ENCODE measurements around the gene RNF144B. TPM values are rescaled to one million over a fixed set of nuclear protein-coding genes. Genes with fewer than 3 reads are reported as not detected.
A peak's percentile ranks its signal among the peaks of the same experiment; 100 is the strongest.

The RNF144B gene
- total and polyA plus RNA-seq, 2 donors (not counting 1 experiment from before 2014, with no cell fraction given) = 0.61 to 0.83 TPM

DNA sequence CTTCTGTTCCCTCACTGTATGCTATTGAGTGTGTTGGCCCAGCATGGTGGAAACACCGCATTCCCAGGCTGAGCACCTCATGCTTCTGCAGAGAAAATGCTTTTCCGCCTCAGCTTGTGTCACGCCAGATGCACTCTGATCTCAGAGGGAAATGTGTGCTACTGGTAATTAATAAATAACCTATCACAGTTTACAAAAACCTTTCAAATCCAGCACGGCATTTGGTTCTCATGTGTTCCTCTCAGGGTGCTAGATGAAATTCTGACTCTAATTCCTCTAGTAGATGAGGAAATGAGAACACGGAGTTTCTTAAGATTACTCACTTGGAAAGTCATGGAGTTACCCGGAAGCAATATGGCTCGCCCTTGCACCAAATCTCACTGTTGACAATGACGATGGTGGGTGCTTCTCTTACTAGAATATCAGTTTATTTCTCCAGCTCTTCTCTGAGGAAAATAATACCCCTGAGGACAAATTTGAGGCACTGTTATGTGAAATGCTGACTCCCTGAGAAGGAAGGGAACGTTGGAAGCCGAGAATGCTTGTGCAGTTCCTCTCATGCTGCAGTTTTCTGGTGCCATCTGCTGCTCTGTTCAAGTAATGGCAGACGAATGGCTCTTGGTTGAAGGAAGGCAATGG lies 116.6 kb downstream of the RNF144B start:
- TF ChIP-seq EZH2 (IDR thresholded peaks at IDR 0.05; ENCODE audit: low read length, missing control alignments) = no peak
- TF ChIP-seq, protein P1, sequence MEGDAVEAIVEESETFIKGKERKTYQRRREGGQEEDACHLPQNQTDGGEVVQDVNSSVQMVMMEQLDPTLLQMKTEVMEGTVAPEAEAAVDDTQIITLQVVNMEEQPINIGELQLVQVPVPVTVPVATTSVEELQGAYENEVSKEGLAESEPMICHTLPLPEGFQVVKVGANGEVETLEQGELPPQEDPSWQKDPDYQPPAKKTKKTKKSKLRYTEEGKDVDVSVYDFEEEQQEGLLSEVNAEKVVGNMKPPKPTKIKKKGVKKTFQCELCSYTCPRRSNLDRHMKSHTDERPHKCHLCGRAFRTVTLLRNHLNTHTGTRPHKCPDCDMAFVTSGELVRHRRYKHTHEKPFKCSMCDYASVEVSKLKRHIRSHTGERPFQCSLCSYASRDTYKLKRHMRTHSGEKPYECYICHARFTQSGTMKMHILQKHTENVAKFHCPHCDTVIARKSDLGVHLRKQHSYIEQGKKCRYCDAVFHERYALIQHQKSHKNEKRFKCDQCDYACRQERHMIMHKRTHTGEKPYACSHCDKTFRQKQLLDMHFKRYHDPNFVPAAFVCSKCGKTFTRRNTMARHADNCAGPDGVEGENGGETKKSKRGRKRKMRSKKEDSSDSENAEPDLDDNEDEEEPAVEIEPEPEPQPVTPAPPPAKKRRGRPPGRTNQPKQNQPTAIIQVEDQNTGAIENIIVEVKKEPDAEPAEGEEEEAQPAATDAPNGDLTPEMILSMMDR (conservative IDR thresholded peaks at IDR 0.05 in 1 of 2, IDR thresholded peaks at IDR 0.05 in 1 of 2; ENCODE audit: low read depth in 1 of 2, low read length in 2 of 2) = peak; percentile 98 to 99
- no peaks in the 10 kb centered on the region for H3K36me3 ChIP-seq (ENCODE audit: control insufficient read depth, insufficient read depth, low read length)
- no peaks in the 10 kb centered on the region for H4K20me1 ChIP-seq (ENCODE audit: control insufficient read depth, extremely low read depth, insufficient read depth, low read length)
- no peaks in the 10 kb centered on the region for H3K79me2 ChIP-seq (ENCODE audit: control insufficient read depth, insufficient read depth, low read length)
- DNase-seq (ENCODE audit: low read depth in 2 of 2) = peak; percentile 70 to 86
- peak overlapping the region; percentile 63 for H2AFZ ChIP-seq (ENCODE audit: low read length)
- peaks cover 2% of the 10 kb centered on the region for H3K4me1 ChIP-seq (ENCODE audit: control insufficient read depth, extremely low read depth, insufficient read depth, low read length)
- H3K9me3 ChIP-seq (ENCODE audit: control insufficient read depth, insufficient read depth, low read depth, low read length) = no peaks in the 10 kb centered on the region
- H3K4me3 ChIP-seq (replicated peaks in 1 of 4; ENCODE audit: control extremely low read depth in 1 of 4, insufficient read depth in 1 of 4, low read depth in 3 of 4, low read length in 4 of 4) = peak overlapping the region in 2 of 4 experiments; percentile 36 to 60
- H3K4me2 ChIP-seq (ENCODE audit: extremely low read depth, insufficient read depth, low read length) = peak overlapping the region; percentile 9
- no peak overlapping the region for H3K27ac ChIP-seq (ENCODE audit: insufficient read depth, low read length)
- H3K27me3 ChIP-seq (ENCODE audit: control insufficient read depth, insufficient read depth, low read length) = no peaks in the 10 kb centered on the region
- no peak overlapping the region for H3K9ac ChIP-seq (ENCODE audit: insufficient read depth, low read length)

DNA sequence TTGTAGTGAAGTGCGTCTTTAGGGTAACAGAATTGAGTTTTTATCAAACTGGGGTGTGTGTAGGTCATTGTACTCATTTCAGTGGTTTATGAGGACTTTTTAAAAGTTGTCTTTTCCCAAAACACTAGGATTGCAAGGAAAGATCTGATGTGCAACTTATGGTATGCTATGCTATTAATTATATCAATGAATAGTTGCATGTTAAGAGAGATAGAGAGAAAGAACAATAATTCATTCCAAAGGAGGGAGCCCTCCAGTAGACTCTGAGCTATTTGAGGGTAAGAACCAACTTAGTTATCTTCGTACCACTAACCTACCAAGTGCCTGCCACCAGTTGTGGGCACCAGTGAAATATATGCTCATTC lies 117.1 kb downstream of the RNF144B start:
- H3K36me3 ChIP-seq (ENCODE audit: control insufficient read depth, insufficient read depth, low read length) = no peaks in the 10 kb centered on the region
- H3K27ac ChIP-seq (ENCODE audit: insufficient read depth, low read length) = no peak overlapping the region
- H3K4me2 ChIP-seq (ENCODE audit: extremely low read depth, insufficient read depth, low read length) = peak overlapping the region; percentile 9
- no peak for DNase-seq (ENCODE audit: low read depth in 2 of 2)
- no peaks in the 10 kb centered on the region for H4K20me1 ChIP-seq (ENCODE audit: control insufficient read depth, extremely low read depth, insufficient read depth, low read length)
- H3K27me3 ChIP-seq (ENCODE audit: control insufficient read depth, insufficient read depth, low read length) = no peaks in the 10 kb centered on the region
- H2AFZ ChIP-seq (ENCODE audit: low read length) = no peak overlapping the region
- H3K9me3 ChIP-seq (ENCODE audit: control insufficient read depth, insufficient read depth, low read depth, low read length) = no peaks in the 10 kb centered on the region
- H3K4me3 ChIP-seq (replicated peaks in 1 of 4; ENCODE audit: control extremely low read depth in 1 of 4, insufficient read depth in 1 of 4, low read depth in 3 of 4, low read length in 4 of 4) = no peak overlapping the region
- H3K79me2 ChIP-seq (ENCODE audit: control insufficient read depth, insufficient read depth, low read length) = no peaks in the 10 kb centered on the region
- no peak for TF ChIP-seq EZH2 (IDR thresholded peaks at IDR 0.05; ENCODE audit: low read length, missing control alignments)
- TF ChIP-seq, protein P1 (conservative IDR thresholded peaks at IDR 0.05 in 1 of 2, IDR thresholded peaks at IDR 0.05 in 1 of 2; ENCODE audit: low read depth in 1 of 2, low read length in 2 of 2) = no peak
- H3K4me1 ChIP-seq (ENCODE audit: control insufficient read depth, extremely low read depth, insufficient read depth, low read length) = peaks cover 2% of the 10 kb centered on the region
- H3K9ac ChIP-seq (ENCODE audit: insufficient read depth, low read length) = no peak overlapping the region

DNA sequence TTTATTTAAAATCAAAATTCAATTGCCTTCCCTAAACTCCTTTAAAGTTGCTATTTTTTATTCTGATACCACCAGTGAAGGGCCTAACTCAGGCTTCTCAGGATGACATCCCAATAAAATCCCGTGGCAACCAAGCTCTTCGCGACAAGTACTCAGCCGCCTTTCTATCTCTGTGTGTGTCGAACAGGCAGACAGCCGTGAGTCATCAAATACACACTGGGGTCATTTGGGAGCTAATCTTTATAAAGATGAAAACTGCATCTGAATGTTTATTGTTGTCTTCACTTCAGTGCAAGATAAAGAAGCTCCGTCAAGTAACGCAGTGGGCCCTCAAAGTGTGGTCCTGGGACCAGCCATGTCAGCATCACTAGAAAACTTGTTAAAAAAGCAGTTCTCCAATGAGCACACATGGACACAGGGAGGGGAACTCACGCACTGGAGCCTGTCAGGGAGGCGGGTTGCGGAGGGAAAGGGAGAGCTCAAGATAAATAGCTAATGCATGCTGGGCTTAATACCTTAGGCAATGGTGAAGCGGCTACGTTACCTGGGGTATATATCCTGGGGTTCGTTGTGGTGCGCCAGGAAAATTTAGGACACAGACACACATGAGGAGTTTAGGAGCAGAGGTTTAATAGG lies 119.3 kb downstream of the RNF144B start:
- Histone ChIP-seq H3K79me2 (ENCODE audit: control insufficient read depth, insufficient read depth, low read length) (no peaks in the 10 kb centered on the region), H3K27ac (ENCODE audit: insufficient read depth, low read length) (no peak overlapping the region), H3K4me2 (ENCODE audit: extremely low read depth, insufficient read depth, low read length) (no peak overlapping the region), H3K36me3 (ENCODE audit: control insufficient read depth, insufficient read depth, low read length) (no peaks in the 10 kb centered on the region), H3K27me3 (ENCODE audit: control insufficient read depth, insufficient read depth, low read length) (no peaks in the 10 kb centered on the region), H3K4me1 (ENCODE audit: control insufficient read depth, extremely low read depth, insufficient read depth, low read length) (peaks cover 2% of the 10 kb centered on the region), H3K4me3 (replicated peaks in 1 of 4; ENCODE audit: control extremely low read depth in 1 of 4, insufficient read depth in 1 of 4, low read depth in 3 of 4, low read length in 4 of 4) (no peak overlapping the region), H4K20me1 (ENCODE audit: control insufficient read depth, extremely low read depth, insufficient read depth, low read length) (no peaks in the 10 kb centered on the region), H2AFZ (ENCODE audit: low read length) (no peak overlapping the region), H3K9me3 (ENCODE audit: control insufficient read depth, insufficient read depth, low read depth, low read length) (no peaks in the 10 kb centered on the region), H3K9ac (ENCODE audit: insufficient read depth, low read length) (no peak overlapping the region)
- DNase-seq (ENCODE audit: low read depth in 2 of 2) = peak in 1 of 2 donors; percentile 48
- no peak for TF ChIP-seq EZH2 (IDR thresholded peaks at IDR 0.05; ENCODE audit: low read length, missing control alignments)
- TF ChIP-seq, protein P1 (conservative IDR thresholded peaks at IDR 0.05 in 1 of 2, IDR thresholded peaks at IDR 0.05 in 1 of 2; ENCODE audit: low read depth in 1 of 2, low read length in 2 of 2) = no peak

Data from fibroblast of lung (primary cell).